Measurements from ENCODE around the gene BSPRY. TPM values are rescaled to one million over a fixed set of nuclear protein-coding genes. Genes with fewer than 3 reads are reported as not detected.
A peak's percentile ranks its signal among the peaks of the same experiment; 100 is the strongest.

The BSPRY gene
- total RNA-seq, 1 donor from 2014 or later = 9.0 TPM

DNA sequence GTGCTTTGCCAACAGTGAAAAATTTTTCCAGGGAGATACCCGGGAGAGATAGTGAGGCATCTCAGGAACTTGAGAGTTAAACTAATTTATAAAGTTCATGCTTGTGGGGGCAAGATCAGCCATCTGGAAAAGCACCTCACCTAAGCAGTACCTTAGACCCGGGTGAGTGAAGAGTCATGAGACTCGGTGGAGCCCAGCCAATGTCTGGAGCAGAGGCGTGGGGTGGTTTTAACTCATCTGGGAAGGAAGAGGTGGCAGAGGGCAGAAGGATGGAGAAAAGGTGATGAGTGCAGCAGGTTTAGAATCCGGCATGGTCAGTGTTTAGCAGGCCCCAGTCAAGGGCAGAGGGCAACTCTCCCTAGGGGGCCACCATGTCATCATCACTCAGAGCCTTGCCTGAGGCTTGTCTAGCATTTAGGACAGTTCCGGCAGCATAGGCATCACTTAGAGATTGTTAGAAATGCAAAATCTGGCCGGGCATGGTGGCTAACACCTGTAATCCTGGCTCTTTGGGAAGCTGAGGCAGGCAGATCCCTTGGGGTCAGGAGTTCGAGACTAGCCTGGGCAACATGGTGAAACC, 41.9 kb upstream of the BSPRY start:
- no peak overlapping the region for H3K27ac Mint-ChIP-seq
- no peaks in the 10 kb centered on the region for H3K27me3 Mint-ChIP-seq
- no peak for DNase-seq (ENCODE audit: extremely low spot score, unreplicated experiment)
- H3K36me3 Mint-ChIP-seq = no peaks in the 10 kb centered on the region
- no peaks in the 10 kb centered on the region for H3K9me3 Mint-ChIP-seq
- H3K4me1 Mint-ChIP-seq (ENCODE audit: unreplicated experiment) = peaks cover 9% of the 10 kb centered on the region
- no peak overlapping the region for H3K4me3 Mint-ChIP-seq
- TF ChIP-seq, protein P1, sequence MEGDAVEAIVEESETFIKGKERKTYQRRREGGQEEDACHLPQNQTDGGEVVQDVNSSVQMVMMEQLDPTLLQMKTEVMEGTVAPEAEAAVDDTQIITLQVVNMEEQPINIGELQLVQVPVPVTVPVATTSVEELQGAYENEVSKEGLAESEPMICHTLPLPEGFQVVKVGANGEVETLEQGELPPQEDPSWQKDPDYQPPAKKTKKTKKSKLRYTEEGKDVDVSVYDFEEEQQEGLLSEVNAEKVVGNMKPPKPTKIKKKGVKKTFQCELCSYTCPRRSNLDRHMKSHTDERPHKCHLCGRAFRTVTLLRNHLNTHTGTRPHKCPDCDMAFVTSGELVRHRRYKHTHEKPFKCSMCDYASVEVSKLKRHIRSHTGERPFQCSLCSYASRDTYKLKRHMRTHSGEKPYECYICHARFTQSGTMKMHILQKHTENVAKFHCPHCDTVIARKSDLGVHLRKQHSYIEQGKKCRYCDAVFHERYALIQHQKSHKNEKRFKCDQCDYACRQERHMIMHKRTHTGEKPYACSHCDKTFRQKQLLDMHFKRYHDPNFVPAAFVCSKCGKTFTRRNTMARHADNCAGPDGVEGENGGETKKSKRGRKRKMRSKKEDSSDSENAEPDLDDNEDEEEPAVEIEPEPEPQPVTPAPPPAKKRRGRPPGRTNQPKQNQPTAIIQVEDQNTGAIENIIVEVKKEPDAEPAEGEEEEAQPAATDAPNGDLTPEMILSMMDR (conservative IDR thresholded peaks at IDR 0.05) = no peak

DNA sequence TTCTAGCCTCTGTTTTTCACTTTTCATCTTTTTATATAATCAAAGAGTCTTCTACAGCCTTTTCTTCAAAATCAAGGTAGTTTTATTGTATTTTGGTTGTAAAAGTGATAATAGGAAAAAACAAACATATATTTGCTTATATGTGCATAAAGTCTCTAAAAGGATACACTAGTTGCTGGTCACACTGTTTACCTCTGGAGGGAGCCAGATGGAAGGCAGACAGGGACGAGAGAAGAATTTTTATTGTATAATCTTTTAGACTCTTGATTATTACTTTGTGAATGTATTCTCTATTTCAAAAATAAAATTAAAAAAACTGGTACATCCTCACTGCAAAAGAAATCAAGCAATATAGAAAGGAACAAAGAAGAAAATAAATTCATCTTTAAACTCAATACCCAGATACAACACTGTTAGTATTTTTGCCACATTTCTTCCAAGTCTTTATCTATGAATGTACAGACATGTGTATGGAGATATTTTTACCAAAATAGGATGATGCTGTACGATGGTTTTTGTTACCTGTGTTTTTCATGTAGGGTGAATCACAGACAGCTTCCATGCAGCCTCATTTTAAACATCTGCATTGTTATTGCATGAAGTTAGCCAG, 40.0 kb upstream of the BSPRY start:
- Mint-ChIP-seq H3K4me1 (ENCODE audit: unreplicated experiment) (peaks cover 3% of the 10 kb centered on the region), H3K27me3 (no peaks in the 10 kb centered on the region), H3K27ac (peak overlapping the region; percentile 31), H3K36me3 (no peaks in the 10 kb centered on the region), H3K4me3 (no peak overlapping the region), H3K9me3 (no peaks in the 10 kb centered on the region)
- TF ChIP-seq, protein P1 (conservative IDR thresholded peaks at IDR 0.05) = peak; percentile 80
- no peak for DNase-seq (ENCODE audit: extremely low spot score, unreplicated experiment)

DNA sequence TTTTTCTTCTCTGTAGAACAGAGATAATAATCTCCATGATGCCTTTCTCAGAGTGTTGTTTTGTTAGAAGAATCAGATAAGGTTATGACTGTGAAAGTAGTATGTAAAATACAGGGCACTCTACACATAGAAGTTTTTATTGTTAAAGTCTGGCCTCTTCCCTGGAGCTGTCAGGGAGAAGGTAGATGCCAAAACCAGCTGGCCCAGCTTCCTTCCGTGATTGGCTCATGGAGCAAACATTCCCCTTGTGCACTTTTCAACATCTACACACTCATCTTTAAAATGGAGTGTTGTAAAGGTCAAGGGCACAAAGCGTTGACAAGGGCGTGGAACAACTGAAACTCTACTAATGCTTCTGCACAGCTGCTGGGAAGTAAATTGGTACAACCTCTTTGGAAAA, 38.8 kb upstream of the BSPRY start:
- Mint-ChIP-seq H3K27ac (no peak overlapping the region), H3K9me3 (no peaks in the 10 kb centered on the region), H3K36me3 (no peaks in the 10 kb centered on the region), H3K4me3 (no peak overlapping the region), H3K4me1 (ENCODE audit: unreplicated experiment) (peaks cover 3% of the 10 kb centered on the region), H3K27me3 (no peaks in the 10 kb centered on the region)
- TF ChIP-seq, protein P1 (conservative IDR thresholded peaks at IDR 0.05) = no peak
- DNase-seq (ENCODE audit: extremely low spot score, unreplicated experiment) = no peak

DNA sequence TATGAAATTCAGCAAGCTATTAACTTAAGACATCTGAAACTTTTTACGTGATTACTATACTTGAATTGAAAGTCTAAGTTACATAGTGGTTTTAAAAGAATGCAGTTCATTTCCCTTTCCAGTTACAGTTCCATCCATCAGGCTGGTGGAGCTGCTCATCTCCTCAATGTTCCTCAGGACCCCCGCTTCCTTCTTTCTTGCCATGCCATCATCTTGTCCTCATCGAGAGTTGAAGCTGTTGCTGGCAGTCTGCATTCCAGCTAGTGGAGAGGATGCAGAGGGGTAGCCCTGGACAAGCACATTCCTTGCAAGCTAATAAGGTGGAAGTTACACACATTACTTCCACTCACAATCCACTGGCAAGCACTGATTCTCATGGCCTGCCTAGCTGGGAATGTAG, 37.4 kb upstream of the BSPRY start:
- Mint-ChIP-seq H3K4me3 (no peak overlapping the region), H3K4me1 (ENCODE audit: unreplicated experiment) (peaks cover 3% of the 10 kb centered on the region), H3K9me3 (no peaks in the 10 kb centered on the region), H3K27me3 (no peaks in the 10 kb centered on the region), H3K36me3 (no peaks in the 10 kb centered on the region), H3K27ac (no peak overlapping the region)
- TF ChIP-seq, protein P1 (conservative IDR thresholded peaks at IDR 0.05) = no peak
- no peak for DNase-seq (ENCODE audit: extremely low spot score, unreplicated experiment)

DNA sequence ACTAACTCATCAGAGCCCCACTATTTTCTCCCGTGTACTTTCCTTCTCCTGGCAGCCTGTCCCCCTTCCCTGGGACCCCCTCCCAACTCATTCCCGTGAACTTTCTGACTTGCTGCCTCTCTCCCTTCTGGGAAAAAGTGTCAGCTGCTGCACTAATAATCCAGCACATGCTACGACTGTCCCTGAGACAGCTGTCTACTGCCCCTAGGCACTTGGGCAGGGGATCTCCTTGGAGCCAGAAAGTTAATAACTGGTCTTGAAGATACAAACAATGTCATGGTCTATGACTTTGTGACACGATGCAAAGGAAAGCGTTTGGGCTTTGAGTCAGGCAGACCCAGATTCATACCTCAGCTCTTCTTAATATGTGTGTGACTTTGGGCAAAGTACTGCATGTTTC, 36.1 kb upstream of the BSPRY start:
- TF ChIP-seq, protein P1 (conservative IDR thresholded peaks at IDR 0.05) = no peak
- no peaks in the 10 kb centered on the region for H3K27me3 Mint-ChIP-seq
- no peak overlapping the region for H3K4me3 Mint-ChIP-seq
- no peaks in the 10 kb centered on the region for H3K36me3 Mint-ChIP-seq
- H3K4me1 Mint-ChIP-seq (ENCODE audit: unreplicated experiment) = peaks cover 3% of the 10 kb centered on the region
- DNase-seq (ENCODE audit: extremely low spot score, unreplicated experiment) = no peak
- H3K9me3 Mint-ChIP-seq = no peaks in the 10 kb centered on the region
- H3K27ac Mint-ChIP-seq = no peak overlapping the region

Data from type B pancreatic cell (in vitro differentiated cells).